GM20431 (cell line): ENCODE results near the gene PLXNA2.

Experiments
- in situ Hi-C: fragments of 300-500 bp; cut with MseI, MboI; formaldehyde crosslinking; loops from one replicate; pipeline ENCODE4 v1.15.0; 2020; ENCODE audit warnings: low sequenced_read_pairs; ENCODE audit not compliant: unreplicated experiment

Gene PLXNA2

DNA sequence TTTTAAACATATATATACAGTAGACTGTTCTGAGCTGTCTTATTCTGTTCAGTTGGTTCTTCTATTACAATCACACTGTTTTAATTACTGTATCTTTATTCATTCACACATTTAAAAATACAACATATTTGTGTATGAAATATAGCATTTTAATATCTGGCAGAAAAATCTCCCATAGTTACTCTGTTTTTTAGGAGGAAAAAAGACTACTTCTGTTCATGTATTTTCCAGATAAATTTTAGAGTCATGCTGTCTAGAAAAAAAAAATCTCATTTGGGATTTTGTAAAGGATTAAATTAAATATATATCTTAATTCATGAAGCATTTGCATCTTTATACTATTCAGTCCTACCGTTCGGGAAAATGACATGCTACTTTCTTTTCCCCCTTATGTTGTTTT, 231.5 kb downstream of the PLXNA2 start:
- in situ Hi-C loops: no loop called here

DNA sequence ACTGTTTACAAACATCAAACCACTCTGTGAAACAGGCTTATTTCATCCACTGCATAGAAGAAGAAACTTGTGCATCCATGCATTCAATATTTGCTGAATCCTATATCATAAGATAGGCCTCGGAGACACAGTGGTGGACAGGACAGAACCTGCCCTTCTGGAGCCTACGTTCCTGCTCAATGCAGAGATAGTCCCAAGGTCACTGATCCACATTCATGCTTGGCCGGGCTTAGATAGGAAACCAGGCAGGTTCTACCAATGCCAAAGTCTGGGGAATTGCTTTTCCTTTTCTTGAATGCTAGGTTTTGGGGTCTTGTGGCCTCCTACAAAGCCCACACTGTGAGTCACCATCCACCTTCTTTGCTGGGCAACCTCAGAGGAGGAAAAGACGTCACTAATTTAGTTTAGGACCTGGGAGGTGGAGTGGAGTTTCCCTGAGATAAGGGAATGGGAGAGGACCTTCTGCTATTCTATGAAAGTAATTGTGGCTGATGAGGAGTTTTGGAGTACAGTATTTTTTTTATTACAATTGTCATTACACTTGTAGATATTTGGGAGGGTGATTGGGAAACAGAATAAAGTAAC, 233.6 kb downstream of the PLXNA2 start:
- in situ Hi-C loops: no loop called here

DNA sequence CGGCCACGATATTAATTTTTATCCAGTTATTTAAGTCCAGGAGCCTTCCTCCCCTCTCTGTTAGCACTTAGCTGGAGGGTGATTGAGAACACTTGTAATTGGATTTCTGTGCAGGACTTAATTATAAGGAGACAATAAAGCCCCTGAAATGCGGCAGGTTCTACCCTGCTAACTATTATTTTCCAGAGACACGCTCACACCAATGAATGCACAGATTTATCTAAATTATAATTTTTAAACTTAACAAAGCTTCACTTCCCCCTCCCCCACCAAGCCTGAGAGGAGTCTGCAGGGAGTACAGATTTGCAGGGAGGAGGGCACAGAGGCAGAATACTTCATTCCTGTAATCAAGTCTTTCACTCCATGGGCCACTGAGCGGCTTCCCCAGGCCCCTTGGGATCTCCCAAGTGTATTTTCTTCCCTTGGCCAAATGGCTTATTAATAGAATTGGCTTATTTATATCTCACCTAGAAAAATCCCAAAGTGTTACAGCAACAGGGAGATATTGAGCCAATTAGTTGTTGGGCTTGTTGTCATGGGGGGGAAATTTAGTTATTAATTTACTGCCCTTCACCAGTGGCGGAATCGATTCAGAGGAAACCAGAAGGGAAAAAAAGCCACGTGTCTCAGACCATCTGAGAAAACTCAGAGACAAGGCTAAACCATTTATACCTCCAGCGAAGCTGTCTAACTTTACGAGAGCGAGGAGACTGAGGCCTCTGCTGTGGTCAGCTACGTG, 234.3 kb downstream of the PLXNA2 start:
- in situ Hi-C loops: no loop called here

DNA sequence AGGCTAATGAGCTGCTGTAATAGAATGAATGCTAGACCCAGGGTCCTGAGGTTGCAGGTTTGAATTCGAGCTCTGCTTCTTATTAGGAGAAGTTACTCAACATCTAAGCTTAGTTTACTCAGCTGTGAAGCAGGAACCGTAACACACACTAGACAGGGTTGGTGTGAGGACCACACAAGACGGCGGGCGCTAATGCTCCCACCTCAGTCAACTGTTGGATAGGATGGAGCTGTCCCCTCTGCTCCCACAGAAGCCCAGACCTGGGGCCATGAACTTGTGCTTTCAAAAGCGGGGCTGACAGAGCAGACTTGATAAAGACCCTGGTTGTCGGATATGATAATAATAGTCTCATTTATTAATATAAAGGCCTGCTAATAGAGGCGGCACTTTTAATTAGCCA, 234.9 kb downstream of the PLXNA2 start:
- in situ Hi-C loops: no loop called here

DNA sequence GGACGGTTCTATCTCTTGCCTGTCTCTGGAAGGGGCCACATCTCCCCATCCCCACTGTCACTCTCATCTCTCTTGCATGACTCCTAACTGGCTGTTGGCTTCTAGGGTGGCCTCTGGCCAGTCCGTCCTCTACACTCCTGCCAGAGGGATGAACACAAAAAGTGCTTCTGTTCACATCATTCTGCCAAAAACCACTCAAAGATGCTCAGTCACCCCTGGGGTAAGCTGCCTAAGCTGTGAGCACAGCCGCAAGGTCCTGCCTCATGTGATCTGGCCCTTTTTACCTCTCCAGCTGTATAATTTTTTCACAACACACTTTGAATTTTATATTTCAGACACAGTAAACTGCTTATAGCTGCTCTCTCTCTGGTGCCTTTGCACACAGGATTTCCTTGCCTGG, 235.7 kb downstream of the PLXNA2 start:
- in situ Hi-C loops: no loop called here

DNA sequence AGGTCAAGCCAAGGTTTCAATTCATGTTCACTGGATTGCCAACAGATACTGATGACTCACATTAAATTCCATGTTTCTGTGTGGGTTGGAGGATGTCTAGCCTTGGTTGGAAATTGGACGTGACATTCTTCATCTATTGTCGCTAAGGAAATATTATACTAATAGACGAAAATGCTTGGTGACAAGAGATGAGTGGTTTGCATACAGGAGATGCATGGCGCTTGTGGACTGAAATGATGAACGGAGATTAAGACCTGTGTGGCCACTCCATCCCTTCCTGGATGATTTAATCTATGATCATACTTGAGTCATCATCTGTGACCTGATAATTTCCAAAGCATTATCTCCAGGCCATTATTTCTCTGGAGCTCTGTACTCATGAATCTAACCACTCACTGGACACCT, 236.2 kb downstream of the PLXNA2 start:
- in situ Hi-C loops: no loop called here

DNA sequence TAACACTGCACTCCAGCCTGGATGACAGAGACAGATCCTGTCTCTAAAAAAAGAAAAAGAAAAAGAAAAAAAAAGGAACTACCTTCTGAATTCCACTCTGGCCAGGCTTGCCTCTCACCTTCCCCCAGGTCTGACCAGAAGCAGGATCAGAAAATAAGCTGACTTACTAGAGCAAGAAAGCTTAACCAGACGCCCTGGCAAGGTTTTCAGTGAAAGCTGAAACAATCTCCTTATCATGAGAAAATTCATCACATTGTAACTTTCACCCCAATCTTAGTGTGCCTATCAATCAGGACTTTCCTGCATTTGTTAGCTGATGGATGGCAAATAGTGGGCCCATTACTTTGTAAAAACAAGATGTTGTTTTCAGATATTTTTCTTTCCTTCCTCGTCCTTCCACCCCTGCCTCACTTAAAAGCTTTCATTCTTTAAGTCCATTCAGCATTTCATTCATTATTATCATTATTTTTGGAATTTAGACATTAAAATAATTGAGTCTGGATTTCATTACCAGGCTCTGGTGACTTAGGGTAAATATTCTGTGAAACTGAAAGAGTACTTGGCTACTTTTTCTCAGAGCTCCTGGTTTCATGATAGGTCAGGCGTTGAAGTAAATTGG, 236.8 kb downstream of the PLXNA2 start:
- in situ Hi-C loops: no loop called here

DNA sequence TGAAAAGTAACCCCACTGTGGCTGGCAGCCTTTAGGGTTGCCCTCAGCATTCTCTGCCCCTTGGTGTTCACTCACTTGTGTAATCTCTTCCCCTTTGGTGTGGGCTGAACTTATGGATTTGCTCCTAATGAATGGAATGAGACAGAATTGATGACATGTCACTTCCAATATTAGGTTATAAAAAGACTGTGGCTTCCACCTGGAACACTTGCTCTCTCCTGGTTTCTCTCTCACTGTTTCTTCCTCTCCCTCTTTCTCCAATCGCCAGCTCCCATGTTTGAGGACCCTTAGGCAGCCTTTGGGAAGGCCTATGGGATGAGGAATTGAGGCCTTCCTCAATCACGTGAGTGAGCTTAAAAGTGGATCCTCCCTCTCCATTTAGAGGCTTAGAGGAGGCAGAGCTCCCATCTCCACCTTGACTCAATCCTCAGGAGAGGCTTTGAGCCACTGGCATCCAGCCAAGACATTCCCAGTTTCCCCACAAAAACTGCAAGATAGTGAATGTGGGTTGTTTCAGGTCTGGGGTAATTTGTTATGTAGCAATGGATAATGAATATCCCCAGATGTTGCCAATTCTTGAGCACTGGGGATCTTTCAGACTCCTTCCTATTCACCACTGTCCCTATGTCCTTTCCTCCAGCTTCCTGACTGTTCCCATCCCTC, 237.8 kb downstream of the PLXNA2 start:
- in situ Hi-C loops: no loop called here

DNA sequence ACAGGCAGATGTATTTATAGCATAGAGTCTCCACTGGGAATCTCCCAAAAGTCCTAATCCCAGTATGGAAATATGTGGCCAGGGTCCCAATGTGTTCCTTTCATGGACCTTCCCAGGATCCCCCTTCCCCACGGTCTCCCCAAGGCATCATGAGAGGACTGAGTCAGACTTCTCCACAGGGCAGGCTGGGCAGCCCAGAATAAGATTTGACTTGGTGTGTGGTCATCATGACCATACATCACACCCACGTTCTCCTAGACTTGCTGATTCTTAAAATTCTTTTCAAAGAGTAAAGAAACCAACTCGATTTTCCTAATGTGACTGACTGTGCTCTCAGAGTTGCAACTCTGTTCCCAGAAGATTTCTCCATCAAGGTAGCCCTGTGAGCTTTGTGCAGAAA, 239.3 kb downstream of the PLXNA2 start:
- in situ Hi-C loops: no loop called here

DNA sequence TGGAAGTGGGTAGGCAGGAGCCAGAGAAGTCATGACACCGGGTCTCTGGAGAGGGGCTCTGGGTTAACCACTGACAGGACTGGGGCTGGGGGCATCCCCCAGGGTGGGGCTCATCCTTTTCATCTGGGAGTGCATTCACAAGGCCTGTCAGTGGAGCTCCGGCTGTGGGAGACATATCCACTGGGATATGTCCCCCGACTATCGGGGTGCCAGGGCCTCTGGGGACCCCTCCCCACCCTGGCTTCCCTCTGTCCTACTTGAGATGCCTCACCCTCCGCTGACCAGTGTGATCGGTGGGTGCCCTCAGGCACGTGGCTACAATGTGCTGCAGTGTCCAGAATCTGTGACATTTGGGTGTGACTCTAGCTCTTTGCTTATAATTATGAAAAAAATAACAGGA, 240.9 kb downstream of the PLXNA2 start:
- in situ Hi-C loops: no loop called here

DNA sequence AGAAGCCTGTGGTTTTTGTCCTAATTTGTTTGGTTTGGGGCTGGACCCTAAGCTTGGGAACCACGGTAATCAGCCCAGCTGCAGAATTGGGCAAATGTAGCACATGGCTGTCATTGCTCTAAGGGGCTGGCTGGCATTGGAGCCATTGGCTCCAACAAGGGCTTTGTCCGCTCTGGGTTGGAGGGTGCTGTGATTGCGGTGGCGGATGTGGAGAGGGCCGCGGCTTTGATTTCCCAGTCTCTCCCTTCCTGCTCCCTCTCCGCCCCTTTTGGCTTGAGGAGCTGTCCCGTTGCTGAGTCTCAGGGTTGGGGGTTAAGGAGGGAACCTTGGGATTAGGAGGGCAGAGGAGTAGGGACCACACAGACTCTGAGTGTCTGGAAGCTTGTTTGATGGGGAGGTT, 241.5 kb downstream of the PLXNA2 start:
- in situ Hi-C loops: no loop called here

DNA sequence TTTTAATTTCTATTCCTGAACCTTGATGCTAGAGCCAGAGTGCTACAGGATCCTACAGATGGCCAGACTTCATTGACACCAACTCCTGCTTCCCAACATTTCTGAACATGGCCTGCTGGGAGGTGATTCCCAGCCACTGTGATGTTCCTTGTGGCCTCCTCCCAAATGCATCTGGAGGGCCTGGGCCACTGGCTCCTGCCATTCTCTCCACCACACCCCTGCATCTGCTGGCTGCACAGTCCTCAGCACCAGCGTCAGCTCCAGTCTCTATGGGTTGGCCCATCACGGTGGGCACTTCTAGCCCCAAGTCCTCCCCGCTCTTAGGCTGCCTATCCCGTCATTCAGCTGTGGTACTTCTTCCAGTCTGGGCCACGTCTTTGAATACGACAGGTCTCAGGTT, 242.1 kb downstream of the PLXNA2 start:
- in situ Hi-C loops: no loop called here

DNA sequence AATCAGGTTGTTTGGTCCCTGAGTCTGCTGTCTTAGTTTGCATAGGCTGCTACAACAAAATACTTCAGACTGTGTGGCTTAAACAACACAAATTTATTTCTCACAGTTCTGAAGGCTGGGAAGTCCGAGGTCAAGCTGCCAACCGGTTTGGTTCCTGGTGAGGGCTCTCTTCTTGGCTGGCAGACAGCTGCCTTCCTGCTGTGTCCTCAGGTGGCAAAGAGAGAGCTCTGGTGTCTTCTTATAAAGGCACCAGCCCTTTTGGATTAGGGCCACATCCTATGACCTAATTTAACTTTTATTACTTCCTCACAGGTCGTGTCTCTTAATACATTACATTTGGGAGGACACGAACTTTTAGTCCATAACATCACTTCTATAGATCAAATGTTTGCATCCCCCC, 243.7 kb downstream of the PLXNA2 start:
- in situ Hi-C loops: no loop called here

DNA sequence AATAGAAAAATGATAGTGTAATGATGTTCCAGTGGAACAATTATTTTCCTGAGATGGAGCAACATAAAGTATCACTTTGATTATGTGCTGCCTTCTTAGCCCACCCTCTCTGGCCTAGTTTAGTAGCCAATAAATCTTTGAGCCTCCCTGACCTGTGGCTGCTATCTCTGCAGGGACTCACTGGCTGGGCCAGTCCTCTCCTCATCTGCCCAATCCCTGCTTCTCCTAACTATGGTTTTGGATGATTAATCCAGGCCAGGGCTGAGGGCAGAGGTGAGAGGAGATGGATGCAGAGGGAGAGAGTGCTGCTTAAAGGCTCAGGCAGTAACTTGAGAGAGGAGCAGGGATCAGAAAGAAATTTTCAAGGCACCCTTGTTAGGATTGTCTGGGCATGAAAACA, 244.2 kb downstream of the PLXNA2 start:
- in situ Hi-C loops: no loop called here

DNA sequence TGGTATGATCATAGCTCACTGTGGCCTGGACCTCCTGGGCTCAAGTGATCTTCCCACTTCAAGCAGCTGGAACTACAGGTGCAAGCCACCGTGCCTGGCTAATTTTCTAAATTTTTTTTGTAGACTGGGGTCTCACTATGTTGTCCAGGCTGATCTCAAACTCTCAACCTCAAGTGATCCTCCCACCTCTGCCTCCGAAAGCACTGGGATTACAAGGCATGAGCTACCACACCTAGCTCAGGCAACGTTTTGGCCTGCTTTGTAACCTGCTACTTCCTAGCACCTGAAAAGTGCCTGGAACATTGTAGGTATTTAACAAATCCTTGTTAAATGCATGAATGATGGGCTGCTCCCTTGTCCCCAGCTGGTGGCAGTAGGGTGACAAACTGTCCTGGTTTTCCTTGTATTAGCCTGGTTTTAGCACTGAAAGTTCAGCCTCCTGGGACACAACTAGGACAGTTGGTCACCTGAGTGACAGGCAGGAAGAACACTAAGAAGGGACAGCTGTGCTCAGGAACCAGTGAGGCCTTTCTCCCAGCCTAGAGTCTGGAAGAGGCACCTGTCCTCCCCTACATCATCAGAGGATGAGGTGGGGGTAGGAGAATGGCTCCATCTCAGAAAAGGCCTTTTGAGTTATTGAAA, 244.8 kb downstream of the PLXNA2 start:
- in situ Hi-C loops: no loop called here

DNA sequence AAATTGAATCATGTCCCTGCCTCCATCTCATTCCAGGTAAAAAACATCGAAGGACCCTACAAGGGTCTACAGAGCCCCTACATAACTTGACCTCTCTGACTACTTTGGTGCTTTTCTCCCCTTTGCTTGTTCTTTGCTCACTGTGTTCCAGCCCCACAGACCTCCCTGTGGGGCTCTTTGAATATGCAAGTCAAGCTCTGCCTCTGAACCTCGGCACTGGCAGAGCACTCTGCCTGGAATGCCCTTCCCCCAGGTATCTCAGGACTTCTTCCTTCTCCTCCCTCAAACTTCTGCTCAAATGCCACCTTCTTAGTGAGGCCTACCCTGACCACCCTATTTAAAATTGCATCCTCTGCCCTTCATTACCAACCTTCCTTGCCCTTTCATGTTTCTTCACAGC, 245.5 kb downstream of the PLXNA2 start:
- in situ Hi-C loops: no loop called here

DNA sequence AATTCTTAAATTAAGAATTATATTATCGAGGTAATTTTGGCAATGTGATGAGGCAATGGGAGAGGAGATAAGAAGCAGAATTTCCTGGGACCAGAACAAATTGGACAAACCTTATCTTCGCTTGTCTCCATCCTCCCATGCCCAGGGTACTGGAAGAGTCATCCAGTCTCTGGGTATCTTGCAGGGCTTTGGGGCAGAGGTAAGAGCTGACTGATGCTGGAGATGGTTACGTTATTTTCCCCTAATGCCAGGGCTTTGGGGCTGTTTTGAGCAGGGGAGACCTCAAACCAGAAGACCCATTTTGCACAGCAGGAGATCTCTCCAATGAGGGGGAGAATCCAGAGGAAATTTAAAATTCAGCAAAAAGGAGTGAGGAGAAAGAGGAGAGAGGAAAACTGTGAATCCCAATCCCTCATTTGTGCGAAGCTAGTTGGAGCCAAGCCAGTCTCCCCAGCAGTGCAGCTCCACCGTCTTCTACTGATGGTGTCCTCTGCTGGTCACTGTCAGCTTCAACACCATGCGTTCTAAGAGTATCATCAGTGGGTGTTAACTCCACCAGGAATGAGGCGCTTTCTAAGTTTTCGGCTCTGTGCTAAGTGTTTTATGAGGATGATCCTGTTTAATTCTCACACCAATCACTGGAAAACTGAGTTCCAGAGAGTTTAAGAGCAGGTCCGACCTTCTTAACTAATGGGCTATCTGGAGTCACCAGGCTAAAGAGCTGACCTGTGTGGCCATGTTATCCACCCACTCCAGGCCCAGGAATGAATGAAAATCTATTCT, 246.5 kb downstream of the PLXNA2 start:
- in situ Hi-C loops: no loop called here

DNA sequence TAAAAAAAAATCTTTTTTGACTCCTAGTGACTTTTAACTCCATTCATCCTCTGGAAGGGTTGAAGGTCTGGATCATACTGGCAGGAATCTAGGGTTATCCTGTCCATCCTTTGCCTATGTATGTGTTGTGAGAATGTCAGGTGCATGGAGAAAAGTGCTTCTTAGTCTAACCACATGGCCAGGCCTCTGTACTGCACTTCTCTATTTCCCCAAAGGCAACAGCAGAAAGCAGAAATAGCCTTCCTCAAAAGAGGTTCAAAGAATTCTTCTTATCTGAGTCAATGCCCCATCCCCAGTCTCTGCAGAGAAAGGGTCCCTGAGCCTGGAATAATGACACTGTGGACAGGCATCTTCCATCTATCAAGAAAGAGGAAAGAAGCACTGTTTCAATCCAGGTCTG, 247.5 kb downstream of the PLXNA2 start:
- in situ Hi-C loops: no loop called here

DNA sequence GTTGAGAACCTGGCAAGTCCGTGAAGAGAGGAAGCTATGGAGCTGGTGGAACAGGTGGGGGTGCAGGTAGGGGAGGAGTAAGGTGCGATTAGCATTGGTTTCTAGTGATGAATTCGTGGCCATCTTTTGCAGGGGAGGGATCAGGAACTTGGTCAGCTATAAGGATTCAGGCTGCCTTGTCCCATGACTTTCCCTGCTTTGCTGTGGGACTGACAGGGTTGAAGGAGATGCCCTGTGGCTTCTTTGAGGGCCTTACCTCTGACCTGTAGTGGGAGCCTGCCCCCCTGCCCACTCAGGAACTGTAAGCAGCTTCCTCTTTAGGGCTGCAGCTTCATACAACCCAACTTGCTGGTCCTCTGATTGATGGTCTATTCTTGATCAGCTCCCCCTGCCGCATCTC, 248.6 kb downstream of the PLXNA2 start:
- in situ Hi-C loops: no loop called here
